Prostate gland (tissue), 2 donors: ENCODE data around the gene BRME1. TPM values are rescaled to one million over a fixed set of nuclear protein-coding genes. Genes with fewer than 3 reads are reported as not detected.

ENCODE experiments used
- DNase-seq: peaks from one replicate; pipeline ENCODE4 v3.0.0-alpha.2; 2019; ENCODE audit warnings: low spot score
- H3K27ac ChIP-seq, 2 donors: fragments of 200-600 bp; sonication (generic); 2 replicates each; pipeline ENCODE4 v1.5.1; 2017 to 2019
- H3K27me3 ChIP-seq: fragments of 200-600 bp; sonication (generic); replicated peaks from 2 replicates; pipeline ENCODE4 v1.5.1; 2019; ENCODE audit not compliant: insufficient read depth
- H3K36me3 ChIP-seq, 2 donors: fragments of 200-600 bp; sonication (generic); 1 replicate in 1 of 2; 2 replicates in 1 of 2; pipeline versions ENCODE4 v1.5.1 to v1.8.1; 2017 to 2019
- H3K4me1 ChIP-seq: fragments of 200-600 bp; sonication (generic); replicated peaks from 2 replicates; pipeline ENCODE4 v1.5.1; 2019
- H3K4me3 ChIP-seq, 2 donors: fragments of 200-600 bp; sonication (generic); 2 replicates each; pipeline ENCODE4 v1.5.1; 2017 to 2019
- H3K9me3 ChIP-seq: fragments of 200-600 bp; sonication (generic); 2 replicates; pipeline ENCODE4 v1.5.1; 2017
- POLR2A ChIP-seq: fragments of 450-650 bp; IDR thresholded peaks from one replicate; pipeline ENCODE4 v1.6.1; 2016; ENCODE audit warnings: antibody characterized with exemption, mild to moderate bottlenecking
- POLR2AphosphoS5 ChIP-seq: sonication (generic); formaldehyde crosslinking; IDR thresholded peaks from one replicate; pipeline ENCODE4 v1.6.1; 2017; ENCODE audit warnings: antibody characterized with exemption
- WGBS: methylation state at CpG from one replicate; pipeline ENCODE4 v1.1.5; 2018; 5-methylcytosine and 5-hydroxymethylcytosine counted together
- intact Hi-C: fragments of 100-400 bp; cut with DNase I; formaldehyde crosslinking; loops from one replicate; pipeline ENCODE4 v1.14.2; 2022
- total RNA-seq, 2 donors: library from RNA; depleted of rRNA; stranded (reverse); fragments of >200 nt; gene quantifications; one replicate each; pipeline ENCODE4 v1.1.0, GENCODE V29; 2016
- TF ChIP-seq, protein P1 (sequence below), 4 experiments: fragments of 200-600 bp in 2 of 4; fragments of 450-650 bp in 2 of 4; sonication (generic) in 2 of 4; IDR thresholded peaks; 1 replicate in 3 of 4; 2 replicates in 1 of 4; pipeline ENCODE4 v1.5.1; 2016 to 2019; ENCODE audit warnings: antibody characterized with exemption in 4 of 4, mild to moderate bottlenecking in 2 of 4, moderate library complexity in 2 of 4

BRME1 gene
- total RNA-seq, 2 donors from 2014 or later, result 2.0 to 12.6 TPM

GRCh38 chr19:13842291-13843103 is 63.4 kb downstream of the BRME1 start:
- H3K27me3 ChIP-seq, result no peaks in the 10 kb centered on the region
- peak overlapping the region; percentile 98 to 99 for H3K27ac ChIP-seq
- H3K9me3 ChIP-seq, result no peaks in the 10 kb centered on the region
- H3K36me3 ChIP-seq, result no peaks in the 10 kb centered on the region
- DNase-seq, result peak; percentile 85
- under 1% methylated on average over 82 of the region's 95 CpGs for WGBS
- intact Hi-C loops, result no loop called here
- TF ChIP-seq, protein P1, sequence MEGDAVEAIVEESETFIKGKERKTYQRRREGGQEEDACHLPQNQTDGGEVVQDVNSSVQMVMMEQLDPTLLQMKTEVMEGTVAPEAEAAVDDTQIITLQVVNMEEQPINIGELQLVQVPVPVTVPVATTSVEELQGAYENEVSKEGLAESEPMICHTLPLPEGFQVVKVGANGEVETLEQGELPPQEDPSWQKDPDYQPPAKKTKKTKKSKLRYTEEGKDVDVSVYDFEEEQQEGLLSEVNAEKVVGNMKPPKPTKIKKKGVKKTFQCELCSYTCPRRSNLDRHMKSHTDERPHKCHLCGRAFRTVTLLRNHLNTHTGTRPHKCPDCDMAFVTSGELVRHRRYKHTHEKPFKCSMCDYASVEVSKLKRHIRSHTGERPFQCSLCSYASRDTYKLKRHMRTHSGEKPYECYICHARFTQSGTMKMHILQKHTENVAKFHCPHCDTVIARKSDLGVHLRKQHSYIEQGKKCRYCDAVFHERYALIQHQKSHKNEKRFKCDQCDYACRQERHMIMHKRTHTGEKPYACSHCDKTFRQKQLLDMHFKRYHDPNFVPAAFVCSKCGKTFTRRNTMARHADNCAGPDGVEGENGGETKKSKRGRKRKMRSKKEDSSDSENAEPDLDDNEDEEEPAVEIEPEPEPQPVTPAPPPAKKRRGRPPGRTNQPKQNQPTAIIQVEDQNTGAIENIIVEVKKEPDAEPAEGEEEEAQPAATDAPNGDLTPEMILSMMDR (IDR thresholded peaks at IDR 0.05), result peak in 1 of 4 experiments; percentile 40
- TF ChIP-seq POLR2AphosphoS5 (peak; percentile 81), POLR2A (peak; percentile 81)
- H3K4me3 ChIP-seq, result peak overlapping the region; percentile 91 to 96
- peaks cover 22% of the 10 kb centered on the region for H3K4me1 ChIP-seq

- H3K36me3 ChIP-seq, result no peaks in the 10 kb centered on the region
- peaks cover 19% of the 10 kb centered on the region for H3K4me1 ChIP-seq
- DNase-seq, result no peak
- peak overlapping the region; percentile 91 to 96 for H3K4me3 ChIP-seq
- H3K27me3 ChIP-seq, result no peaks in the 10 kb centered on the region
- no peaks in the 10 kb centered on the region for H3K9me3 ChIP-seq
- TF ChIP-seq POLR2A (no peak), POLR2AphosphoS5 (no peak)
- TF ChIP-seq, protein P1 (IDR thresholded peaks at IDR 0.05), result no peak
- 1% methylated on average over 9 of the region's 11 CpGs for WGBS
- intact Hi-C loops, result no loop called here
- H3K27ac ChIP-seq, result peak overlapping the region; percentile 98 to 99
These were observed 64.0 kb downstream of the BRME1 start for GRCh38 chr19:13841962-13842290.

DNA sequence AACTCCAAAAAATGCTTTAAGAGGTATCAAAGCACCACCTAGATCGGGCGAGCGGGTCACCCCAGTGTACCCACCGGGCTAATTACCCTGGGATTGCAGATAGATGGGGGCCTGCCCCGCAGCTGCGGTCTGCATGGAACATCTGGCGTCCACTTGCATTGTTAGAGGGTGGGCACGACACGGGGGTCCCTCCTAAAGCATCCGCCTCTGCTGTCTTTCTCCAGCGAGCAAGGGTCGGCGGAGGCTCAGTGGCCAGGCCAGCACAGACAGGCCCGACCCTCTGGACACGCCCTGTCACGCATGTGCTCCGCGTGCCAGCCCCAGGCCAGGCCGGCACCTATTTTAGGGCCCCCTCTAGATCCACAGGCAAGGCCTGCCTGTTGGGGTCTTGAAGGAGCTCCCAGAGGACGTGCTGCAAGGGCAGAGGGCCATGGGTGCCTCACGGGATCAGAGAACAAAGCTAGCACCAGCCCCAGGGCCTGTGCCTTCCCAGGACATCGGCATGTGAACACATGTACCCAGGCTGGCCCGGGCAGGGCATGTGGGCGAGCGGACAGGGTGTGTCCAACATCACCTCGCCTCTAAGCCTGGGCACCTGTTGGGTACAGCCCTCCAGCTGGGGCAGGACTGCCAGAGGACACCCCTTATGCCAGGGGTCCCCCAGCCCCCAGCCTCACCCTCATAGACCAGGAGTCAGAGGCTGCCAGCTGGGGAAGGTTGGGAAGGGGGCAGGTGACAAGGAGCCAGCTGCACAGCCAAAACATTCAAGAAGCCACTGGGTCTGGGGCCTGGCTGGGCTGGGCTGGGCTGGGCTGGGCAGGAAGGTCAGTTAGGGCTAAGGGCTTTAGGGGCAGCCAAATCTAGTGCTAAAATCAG is 64.6 kb downstream of the BRME1 start:
- H3K36me3 ChIP-seq, result no peaks in the 10 kb centered on the region
- H3K4me3 ChIP-seq, result peak overlapping the region; percentile 91 to 96
- H3K27ac ChIP-seq, result peak overlapping the region; percentile 98 to 99
- DNase-seq, result peak; percentile 77
- TF ChIP-seq POLR2AphosphoS5, result peak; percentile 77
- TF ChIP-seq POLR2A, result peak; percentile 55
- TF ChIP-seq, protein P1 (IDR thresholded peaks at IDR 0.05), result no peak
- 10% methylated on average over 22 of the region's 26 CpGs for WGBS
- peaks cover 17% of the 10 kb centered on the region for H3K4me1 ChIP-seq
- H3K9me3 ChIP-seq, result no peaks in the 10 kb centered on the region
- intact Hi-C loops, result no loop called here
- H3K27me3 ChIP-seq, result no peaks in the 10 kb centered on the region

DNA sequence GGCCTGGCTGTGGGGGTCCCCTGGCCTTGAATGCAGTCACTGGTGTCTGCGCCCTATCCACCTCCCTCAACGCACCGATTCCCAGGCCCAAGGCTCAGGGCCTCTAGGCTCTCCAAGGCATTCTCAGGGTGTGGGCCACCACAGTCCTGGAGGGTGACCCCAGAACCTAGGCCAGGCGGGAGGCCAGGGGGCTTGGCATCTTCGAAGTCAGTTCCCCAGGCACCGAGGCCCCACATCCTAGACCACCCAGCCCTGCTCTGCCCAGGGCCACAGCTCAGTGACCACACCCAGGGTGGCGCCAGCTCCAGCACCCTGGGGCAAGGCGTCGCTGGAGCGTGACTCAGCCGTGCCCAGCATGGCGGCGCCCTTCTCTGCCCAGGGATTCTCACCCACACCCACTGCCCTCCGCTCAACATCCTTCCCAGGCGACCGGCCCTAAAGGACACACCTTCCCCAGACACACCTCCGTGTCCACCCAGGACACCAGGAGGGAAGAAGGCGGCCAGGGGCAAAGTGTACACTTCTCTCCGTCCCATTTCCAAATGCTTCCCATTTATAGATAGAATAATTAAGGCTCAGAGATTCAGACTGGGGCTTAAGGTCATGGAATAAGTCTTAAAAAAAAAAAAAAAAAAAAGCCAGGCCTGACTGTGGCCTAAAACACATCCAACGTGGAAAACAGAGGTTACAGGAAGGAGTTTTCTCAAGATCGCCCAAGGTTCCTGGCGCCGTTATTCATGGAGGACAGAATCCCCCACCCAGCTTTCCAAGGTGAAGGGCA is 65.4 kb downstream of the BRME1 start:
- Histone ChIP-seq H3K36me3 (peaks cover 5 to 6% of the 10 kb centered on the region in 2 donors), H3K4me3 (peak overlapping the region; percentile 91 to 96), H3K4me1 (peaks cover 16% of the 10 kb centered on the region), H3K9me3 (no peaks in the 10 kb centered on the region), H3K27me3 (no peaks in the 10 kb centered on the region), H3K27ac (peak overlapping the region; percentile 98 to 99)
- intact Hi-C loops, result no loop called here
- WGBS, result 34% methylated on average over 23 of the region's 23 CpGs
- TF ChIP-seq POLR2A, result peak; percentile 24
- TF ChIP-seq, protein P1 (IDR thresholded peaks at IDR 0.05), result no peak
- DNase-seq, result no peak
